Femur (tissue), 1 donor: ENCODE data around the gene DRP2.
"Not testable (repeated sequence)": the region's sequence is repeated elsewhere in the genome, so short reads cannot be mapped to it uniquely, and the experiment has no call there.

ENCODE experiments used
- DNase-seq: peaks from one replicate; pipeline ENCODE4 v3.0.0-alpha.2; 2017

DRP2 gene, protein sequence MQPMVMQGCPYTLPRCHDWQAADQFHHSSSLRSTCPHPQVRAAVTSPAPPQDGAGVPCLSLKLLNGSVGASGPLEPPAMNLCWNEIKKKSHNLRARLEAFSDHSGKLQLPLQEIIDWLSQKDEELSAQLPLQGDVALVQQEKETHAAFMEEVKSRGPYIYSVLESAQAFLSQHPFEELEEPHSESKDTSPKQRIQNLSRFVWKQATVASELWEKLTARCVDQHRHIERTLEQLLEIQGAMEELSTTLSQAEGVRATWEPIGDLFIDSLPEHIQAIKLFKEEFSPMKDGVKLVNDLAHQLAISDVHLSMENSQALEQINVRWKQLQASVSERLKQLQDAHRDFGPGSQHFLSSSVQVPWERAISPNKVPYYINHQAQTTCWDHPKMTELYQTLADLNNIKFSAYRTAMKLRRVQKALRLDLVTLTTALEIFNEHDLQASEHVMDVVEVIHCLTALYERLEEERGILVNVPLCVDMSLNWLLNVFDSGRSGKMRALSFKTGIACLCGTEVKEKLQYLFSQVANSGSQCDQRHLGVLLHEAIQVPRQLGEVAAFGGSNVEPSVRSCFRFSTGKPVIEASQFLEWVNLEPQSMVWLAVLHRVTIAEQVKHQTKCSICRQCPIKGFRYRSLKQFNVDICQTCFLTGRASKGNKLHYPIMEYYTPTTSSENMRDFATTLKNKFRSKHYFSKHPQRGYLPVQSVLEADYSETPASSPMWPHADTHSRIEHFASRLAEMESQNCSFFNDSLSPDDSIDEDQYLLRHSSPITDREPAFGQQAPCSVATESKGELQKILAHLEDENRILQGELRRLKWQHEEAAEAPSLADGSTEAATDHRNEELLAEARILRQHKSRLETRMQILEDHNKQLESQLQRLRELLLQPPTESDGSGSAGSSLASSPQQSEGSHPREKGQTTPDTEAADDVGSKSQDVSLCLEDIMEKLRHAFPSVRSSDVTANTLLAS

DNA sequence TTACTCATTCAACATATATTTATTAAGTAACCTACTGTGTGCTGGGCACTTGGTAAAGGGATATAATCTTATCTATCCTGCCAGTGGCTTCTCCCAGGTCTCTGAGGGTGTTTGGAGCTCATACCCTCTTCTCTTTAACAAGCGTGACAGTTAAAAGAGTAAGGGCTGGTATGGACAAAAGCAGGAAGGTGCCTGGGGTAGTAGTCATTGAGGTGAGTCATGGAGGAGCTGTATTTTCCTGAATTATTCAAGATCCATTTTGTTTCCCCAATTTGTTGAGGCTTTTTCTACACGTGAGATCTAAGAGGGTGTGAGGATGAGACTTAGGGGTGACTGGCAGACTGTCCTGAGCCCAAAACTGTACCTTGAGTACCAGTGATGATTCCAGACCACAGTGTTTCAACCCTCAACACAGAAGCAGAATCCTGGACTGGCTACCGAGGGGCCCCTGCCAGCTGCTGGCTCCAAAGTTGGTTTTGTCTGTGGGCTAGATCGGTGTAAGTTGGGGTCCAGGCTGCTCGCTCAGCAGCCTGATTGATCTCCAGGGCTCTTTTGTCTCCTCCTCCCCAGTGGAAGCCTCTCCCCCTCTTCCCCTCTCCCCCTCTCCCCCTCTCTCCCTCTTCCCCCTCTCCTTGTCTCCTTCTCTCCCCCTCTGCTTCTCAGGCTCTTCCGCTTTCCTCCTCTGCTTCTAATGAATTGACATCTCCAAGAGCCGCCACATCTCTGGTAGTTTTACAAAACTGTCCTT is at the start of gene DRP2:
Gene DRP2 (plus strand): TSS at position 671 of the 748 bp plus-strand sequence. CDS start 11,862 bp downstream, outside the sequence.
- no peak for DNase-seq

DNA sequence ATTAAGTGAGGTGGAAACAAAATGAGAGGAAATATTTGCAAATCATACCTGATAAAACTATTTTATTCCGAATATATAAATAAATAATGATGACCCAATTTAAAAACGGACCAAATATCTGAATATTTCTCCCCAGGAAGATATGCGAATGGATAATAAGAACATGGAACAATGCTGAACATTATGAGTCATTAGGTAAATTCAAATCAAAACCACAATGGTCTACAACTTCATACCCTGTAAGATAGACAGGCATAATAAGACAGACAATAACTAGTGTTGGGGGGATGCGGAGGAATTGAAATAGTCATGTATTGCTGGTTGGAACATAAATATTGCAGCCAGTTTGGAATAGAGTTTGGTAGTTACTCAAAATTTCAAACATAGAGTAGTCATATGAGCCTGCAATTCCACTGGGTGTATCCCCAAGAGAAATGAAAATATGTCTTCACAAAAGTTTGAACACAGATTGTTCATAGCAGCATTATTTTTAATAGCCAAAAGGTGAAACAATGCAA is 47.6 kb upstream of the DRP2 start:
- no peak for DNase-seq

DNA sequence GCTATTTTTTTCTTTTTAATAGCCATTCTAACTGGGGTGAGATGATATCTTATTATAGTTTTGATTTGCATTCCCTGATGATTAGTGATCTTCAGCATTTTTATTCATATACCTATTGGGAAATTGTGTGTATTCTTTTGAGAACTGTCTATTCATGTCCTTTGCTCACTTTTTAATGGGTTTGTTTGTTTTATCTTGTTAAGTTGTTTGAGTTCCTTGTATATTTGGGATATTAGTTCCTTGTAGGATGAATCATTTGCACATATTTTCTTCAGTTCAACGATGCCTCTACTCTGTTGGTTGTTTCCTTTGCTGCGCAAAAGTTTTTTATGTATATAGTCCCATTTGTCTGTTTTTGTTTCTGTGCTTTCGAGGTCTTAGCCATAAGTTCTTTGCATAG is 43.1 kb upstream of the DRP2 start:
- DNase-seq = no peak

DNA sequence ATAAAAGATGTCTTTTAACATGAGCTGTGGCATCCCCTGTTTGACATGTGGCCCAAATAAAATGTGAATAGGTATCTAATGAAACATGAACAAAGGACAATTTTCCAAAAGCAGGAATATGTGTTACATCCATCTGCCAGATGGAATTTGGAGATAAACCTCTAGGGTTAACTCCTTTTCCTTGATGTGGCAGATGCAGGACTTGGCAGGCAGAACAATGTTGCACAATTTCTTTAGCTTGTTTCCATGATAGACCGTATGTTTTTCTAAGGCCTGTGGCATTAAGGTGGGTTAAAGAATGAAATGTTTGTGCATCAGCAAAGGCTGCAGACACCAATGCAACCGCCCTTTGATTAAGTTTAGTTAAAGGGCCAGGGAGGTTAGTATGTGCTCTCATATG is 34.7 kb upstream of the DRP2 start:
- DNase-seq = not testable (repeated sequence)

DNA sequence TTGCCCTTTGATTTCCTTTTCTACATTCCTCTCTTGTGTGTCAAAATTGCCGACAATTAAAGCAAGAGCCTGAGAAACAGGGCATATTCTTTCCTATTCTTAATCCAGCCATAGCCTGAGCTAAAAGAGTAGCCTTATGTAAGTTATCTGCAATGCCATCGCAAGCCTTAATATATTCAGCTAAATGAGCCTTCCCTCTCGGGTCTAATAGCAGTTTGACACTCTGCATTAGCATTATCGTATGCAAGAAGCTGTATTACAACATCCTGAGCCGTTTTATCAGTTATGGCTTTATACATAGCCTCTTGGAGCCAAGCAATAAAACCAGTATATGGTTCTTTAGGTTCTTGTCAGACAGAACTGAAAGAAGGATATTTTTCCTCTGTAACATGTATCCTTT is 31.6 kb upstream of the DRP2 start:
- DNase-seq = not testable (repeated sequence)

DNA sequence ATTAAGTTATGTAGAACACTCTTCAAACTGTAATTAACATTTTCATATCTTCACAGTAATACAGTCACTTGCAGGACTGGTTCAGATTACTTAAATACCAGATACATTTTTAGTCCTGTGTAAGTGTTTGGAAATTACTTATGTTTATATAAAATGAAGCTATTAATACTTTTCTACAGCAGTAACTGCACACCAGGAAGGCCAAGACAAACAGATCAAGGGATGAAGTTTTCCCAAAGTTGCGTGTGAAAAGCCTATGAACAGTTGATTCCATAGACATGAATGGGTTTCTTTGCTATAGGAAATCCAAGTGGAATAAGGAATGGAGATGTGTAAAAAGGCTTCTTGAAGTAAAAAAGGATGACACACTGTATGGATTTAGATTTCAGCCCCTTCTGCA is 28.9 kb upstream of the DRP2 start:
- no peak for DNase-seq

DNA sequence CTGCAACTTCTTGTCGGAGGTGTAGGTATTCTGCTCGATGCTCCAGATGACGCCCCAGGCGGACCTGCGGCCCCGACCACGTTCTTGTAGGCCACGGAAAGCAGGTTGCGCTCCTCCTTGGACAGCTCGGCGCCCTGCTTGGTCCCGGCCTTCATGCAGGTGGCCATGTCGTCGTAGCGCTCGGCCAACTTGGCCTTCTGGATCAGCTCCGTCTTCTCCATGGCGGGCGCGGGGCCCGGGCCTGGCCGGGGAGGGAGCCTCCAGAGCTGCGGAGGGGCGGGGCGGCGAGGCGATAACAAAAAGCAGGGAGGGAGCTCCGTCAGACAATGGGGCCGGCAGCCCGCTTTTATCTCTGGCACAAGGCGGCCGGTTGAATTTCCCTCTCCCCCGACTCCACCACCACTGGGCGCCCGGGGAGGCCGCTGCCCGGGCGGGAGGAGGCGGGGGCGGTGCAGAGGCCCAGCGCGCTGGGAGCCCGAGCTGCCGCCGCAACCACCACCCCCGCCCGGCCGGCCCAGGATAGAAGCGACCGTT is 28.3 kb upstream of the DRP2 start:
- DNase-seq = peak; percentile 34

DNA sequence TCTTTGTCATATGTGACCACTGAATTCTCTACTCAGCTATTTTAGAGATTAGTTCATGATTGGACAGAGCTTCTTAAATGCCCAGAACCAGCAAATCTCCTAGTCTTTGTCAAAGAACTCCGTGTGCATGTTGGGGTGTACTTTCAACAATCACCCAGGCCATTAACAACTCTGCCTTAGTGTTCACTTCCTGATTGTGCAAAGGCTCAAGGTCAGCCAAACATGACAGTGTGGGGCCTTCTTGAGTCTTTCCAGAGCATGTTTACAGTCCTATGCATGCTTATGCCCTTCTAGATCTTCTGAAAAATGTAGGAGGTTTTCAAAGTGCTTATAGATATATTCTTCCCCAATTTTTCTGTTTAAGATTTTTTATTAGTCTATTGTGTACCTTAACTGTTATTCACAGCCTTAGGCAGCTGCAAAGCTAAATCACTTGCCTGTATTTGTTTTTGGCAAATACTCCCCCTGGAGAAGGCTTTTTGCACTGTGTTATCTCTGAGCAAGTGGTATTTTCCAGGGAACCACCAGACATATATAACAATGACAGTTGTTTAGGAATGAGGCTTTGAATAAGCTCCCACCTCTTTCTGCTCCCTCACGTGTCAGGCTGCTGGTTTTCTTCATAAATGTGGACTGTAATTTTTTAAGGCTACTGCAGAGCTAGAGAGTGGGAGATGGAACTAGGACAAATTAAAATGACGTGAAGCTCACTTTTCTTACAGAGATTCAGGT is 24.0 kb upstream of the DRP2 start:
- DNase-seq = no peak

DNA sequence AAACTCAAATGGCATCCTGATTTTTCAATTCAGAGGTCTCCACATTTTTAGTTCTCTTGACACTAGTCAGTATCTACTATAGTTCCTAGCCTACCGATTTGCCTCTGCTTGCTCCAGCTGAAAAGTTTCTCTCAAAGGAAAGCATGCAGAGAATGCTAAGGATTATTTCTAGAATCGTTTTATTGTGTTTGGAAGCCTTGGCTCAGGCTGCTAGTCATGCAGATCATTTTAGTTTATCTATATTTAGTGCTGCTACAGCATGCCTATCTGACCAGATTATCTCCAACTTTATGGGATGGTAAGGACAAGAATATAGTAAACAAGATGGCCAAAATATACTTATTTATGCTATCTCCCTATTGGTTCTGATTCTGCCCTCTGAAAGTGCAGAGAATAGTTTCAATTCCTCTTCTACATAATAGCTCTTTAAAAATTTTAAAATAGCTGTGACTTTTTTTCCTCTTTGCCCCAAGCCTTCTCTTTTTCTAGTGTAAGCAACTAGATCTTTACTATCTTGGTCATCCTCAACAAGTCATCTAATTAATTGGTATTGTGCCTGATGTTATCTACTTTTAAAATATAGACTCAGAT is 15.7 kb upstream of the DRP2 start:
- DNase-seq = no peak

DNA sequence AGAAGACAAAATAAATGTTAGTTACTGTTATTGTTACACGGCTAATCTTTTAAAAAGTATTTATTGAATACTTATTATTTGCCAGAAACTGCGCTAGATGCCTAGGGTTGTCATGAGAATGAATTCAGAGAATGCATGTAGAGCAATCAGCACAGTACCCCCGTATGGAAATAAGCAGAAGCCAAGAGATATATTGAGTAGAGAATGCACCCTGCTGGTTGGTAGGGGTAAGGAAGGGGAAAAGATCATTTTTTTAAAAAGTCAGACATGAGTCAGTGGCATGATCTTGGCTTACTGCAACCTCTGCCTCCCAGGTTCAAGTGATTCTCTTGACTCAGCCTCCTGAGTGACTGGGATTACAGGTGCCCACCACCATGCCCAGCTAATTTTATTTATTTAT is 13.1 kb upstream of the DRP2 start:
- no peak for DNase-seq

DNA sequence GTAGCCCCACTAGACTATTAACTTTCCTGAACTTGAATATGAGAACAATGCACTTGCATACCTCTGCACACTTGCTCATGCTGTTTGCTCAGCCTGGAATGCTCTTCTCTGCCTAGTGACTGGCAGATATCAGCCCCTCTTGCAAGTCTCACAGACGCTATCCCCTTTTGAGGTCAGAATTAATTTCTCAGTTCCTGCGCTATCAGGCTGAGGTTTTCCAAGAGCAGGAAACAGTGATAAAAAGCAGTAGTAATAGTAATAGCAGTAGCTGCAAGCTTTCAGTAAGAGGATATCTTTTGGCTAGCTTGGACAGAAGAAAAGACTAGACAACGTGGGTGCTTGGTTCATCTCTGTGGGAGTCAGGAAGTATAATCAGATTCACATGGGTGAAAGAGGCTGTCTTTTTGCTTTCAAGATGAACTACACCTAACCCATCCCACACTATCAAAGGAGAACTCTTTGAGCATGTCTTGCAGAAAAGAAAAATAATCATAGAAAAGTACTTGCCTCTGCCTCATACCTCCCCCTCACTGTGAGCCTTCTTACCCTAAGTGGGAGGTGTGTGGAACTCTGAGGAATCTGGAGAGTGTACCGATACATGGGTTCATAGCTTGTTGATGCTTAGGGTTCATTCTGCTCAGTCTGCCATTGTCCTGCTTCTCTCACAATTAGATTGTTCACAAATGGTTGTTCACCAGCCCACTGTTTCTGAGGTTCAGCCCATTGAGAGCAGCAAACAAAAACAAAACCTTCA is 11.3 kb upstream of the DRP2 start:
- DNase-seq = no peak

DNA sequence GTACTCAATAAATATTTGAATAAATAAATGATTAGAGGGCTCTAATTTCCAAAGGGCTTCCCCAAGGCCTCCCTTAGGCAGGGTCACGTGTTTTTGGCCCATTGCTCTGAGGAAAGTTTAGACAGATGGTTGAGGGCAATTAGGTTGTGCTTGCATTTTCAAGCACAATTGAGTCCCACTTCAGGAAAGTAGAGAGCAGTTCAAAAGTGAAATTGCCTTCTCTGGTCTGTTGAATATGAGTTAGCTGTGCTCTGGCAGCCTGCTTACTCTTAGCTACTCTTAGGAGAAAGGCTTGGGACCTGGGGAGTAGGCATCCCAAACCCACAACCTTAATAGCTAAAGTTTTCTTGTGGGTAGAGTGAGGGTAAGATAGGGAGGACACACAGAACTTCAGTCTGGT is 9.0 kb upstream of the DRP2 start:
- no peak for DNase-seq

DNA sequence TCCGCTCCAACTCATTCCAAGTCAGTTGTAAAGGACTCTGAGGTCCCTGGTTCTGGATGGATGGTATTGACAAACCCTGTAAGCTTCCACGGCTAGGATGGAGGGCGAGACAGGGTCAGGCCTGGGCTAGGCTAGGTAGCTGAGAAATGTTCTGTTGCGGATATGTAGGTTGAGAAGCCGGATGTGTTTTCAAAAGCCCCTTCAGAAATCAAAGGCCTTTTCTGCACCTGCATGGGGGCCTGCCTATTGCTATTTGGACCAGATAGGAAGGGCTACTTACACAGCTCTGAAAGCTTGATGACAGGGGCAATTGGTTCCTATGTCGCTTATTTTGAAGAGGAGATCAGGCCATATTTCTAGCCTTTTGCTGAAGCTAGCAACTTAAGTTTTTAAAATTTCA is 1.9 kb upstream of the DRP2 start:
- DNase-seq = no peak

DNA sequence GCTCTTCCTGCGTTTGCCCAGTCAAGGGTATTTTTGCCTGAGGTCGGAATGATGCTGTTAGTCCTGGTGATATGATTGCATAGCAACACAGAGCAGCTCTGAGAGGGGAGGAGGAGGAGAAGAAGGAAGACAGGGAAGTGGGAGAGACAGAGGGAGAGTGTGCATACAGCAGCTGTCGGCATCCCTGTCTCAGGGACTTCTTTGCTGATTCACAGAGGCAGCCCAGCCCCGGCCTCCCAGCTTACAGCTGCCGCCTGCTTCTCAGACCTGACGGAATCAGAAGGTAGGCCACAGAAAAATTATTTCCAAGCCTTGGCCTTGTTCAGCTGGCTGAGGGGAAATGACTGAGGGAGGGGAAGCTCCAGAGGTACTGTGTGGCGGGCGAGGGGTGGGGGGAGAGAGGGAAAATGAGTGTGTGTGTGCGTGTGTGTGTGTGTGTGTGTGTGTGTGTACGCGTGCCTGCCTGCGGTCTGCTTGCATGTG is 319 bp downstream of the DRP2 start:
- peak; percentile 39 for DNase-seq

DNA sequence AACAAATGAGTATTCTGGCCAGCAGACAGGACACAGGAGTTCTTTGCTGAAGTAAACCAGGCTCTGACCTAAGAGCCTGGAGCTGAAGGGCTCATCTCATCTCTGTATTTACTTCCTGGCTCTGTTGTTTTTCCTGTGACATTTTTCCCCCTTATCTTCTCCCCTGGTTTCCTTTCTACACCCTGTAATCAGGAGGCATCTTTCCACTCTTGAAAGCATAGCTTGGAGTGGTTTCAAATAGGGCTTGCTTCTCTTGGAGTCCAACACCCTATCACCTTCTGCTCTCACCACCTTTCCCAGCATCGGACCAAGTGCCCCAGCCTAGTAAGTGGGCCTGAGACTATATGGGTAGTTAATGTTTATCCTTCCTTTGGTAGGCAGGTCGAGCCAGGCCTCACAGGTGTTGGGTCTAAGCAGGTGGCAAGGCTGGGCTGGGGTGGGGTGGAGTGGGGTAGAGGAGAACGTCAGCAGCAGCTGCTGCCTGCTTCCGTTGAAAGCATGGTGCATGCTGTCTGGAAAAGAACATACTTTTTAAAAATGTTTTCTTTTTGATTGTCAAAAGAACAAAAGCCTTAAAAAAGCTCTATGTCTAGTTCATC is 1.2 kb downstream of the DRP2 start:
- DNase-seq = no peak

DNA sequence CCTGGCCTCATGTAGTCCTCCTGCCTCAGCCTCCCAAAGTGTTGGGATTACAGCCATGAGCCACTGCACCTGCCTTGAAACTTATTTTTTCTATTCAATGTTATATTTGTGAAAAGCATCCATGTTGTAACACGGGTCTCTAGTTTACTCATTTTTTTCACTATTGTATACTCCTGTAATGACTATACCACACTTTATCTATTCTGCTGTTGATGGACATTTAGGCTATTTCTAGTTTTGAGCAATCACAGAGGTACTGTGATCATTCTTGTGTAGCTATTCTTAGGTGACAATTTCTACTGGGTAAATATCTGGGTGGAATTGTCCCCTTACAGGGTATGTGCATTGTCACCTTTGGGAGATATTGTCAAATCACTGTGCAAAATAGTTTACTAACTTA is 3.6 kb downstream of the DRP2 start:
- DNase-seq = no peak

DNA sequence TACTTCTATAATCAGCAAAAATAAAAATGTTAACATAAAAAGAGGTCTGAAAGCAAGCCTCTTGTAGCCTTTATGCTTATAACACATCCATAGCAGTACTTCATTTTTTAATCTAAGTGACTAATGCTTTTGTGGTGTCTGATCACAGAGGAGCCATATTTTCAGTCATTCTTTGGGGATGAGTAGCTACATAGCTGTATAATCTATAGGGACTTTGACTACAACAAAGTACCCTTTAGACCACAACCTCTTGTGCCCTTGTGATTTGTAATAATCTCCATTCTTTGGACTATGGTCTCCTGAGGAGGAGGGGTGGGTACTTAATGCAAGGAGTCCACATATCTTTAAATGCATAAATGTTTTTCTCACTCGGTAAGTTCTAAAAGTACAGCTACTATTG is 9.6 kb downstream of the DRP2 start:
- DNase-seq = no peak

DNA sequence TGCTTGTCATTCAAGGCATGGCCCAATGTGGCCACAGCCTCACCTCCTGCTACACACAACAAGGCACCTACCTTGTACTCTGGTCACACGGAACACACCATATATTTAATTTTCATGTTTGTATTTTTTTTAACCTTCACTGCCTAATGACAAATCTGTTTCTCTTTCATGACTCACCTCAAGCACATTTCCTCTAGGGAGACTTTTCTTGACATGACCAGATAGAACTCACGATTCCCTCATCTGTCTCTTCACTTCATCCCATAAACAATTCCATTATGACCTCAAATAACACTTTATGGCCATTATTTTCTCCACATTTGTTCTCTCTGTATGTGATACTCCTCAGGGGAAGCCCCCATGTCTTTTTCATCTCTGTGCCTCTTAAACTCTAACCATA is 11.1 kb downstream of the DRP2 start:
- no peak for DNase-seq

DNA sequence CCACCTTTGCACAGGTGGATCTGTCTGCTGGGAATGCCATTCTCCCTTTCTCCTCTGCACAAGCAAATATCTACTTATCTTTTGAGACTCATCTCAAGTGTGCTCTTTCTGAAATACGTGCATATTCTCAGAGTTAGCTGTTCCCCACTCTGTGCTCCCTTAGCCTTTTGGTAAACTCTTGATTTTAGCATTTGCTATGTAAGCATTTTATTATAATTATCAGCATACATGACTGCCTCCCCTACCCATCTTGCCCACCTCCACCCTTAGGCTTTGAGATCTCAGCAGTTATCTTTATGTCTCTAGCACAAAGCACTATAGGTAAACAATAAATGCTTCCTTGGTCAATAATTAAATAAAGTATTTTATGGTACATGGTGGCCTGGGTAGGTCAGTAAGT is 11.5 kb downstream of the DRP2 start:
- no peak for DNase-seq

DNA sequence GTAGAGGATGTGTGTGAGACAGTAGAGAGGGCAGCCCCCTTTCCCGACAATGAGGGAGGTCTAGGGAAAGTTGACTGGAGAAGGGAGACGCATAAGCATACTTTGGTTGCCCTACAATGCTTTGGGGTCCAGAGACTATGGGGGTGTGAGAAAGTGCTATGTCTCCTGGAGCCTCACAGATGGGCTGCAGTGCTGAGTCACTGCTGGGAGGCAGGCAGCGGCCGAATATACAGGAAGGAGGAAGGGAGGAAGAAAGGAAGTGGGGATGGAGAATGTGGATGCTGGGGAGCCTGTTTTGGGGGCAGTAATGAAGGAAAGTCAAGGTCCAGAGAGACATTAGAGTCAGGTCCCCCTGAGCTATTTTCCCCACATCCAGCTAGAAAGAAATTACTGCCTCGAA is 12.7 kb downstream of the DRP2 start:
- no peak for DNase-seq
